ENCODE measurements around the gene NOP56.
"Not testable (repeated sequence)": the region's sequence is repeated elsewhere in the genome, so short reads cannot be mapped to it uniquely, and the experiment has no call there.

Gene NOP56

GRCh38 chr20:2652724-2653555, 508 bp downstream of the NOP56 start:
- DNase-seq = no peak

GRCh38 chr20:2653556-2654383, 1.3 kb downstream of the NOP56 start:
- no peak for DNase-seq

- DNase-seq = no peak
These were observed 2.0 kb downstream of the NOP56 start for GRCh38 chr20:2654384-2654822.

- no peak for DNase-seq
These were observed 2.4 kb downstream of the NOP56 start for GRCh38 chr20:2654831-2655230.

- DNase-seq = no peak
These were observed 3.1 kb downstream of the NOP56 start for GRCh38 chr20:2655331-2656116.

GRCh38 chr20:2656471-2657117, 4.2 kb downstream of the NOP56 start:
- no peak for DNase-seq

GRCh38 chr20:2657241-2657640, 4.8 kb downstream of the NOP56 start:
- DNase-seq = no peak

- DNase-seq = no peak
These were observed 5.2 kb downstream of the NOP56 start for GRCh38 chr20:2657674-2658073.

- no peak for DNase-seq
These were observed 6.3 kb downstream of the NOP56 start for GRCh38 chr20:2658414-2659354.

GRCh38 chr20:2659547-2659946, 7.1 kb downstream of the NOP56 start:
- no peak for DNase-seq

GRCh38 chr20:2663364-2663886, 11.0 kb downstream of the NOP56 start:
- no peak for DNase-seq

GRCh38 chr20:2663887-2664719, 11.7 kb downstream of the NOP56 start, which contains the start of gene IDH3B:
Gene IDH3B (minus strand): TSS chr20:2664216. CDS start chr20:2664188, 28 bp downstream.
- peak; percentile 93 for DNase-seq

- no peak for DNase-seq
These were observed 19.5 kb downstream of the NOP56 start for GRCh38 chr20:2671977-2672376.

GRCh38 chr20:2672446-2672845, 20.0 kb downstream of the NOP56 start:
- no peak for DNase-seq

- DNase-seq = no peak
These were observed 21.0 kb downstream of the NOP56 start for GRCh38 chr20:2673453-2673852.

GRCh38 chr20:2680046-2680445, 27.6 kb downstream of the NOP56 start:
- no peak for DNase-seq

GRCh38 chr20:2682040-2682439, 29.6 kb downstream of the NOP56 start:
- DNase-seq = not testable (repeated sequence)

- not testable (repeated sequence) for DNase-seq
These were observed 32.4 kb downstream of the NOP56 start for GRCh38 chr20:2684817-2685216.

GRCh38 chr20:2687514-2687913, 35.1 kb downstream of the NOP56 start:
- DNase-seq = no peak

- peak; percentile 77 for DNase-seq
These were observed 35.7 kb downstream of the NOP56 start for GRCh38 chr20:2688041-2688591.

Data from activated naive CD4-positive, alpha-beta T cell treated with Interleukin-2 at 50 U/mL for 16 hours (primary cell).